Vagina (tissue), 2 donors: ENCODE measurements around the gene SUGCT.

ENCODE experiments used
- POLR2AphosphoS5 ChIP-seq, 2 donors: sonication (generic); formaldehyde crosslinking; IDR thresholded peaks; one replicate each; pipeline ENCODE4 v1.9.0; 2017; ENCODE audit warnings: antibody characterized with exemption in 2 of 2, mild to moderate bottlenecking in 2 of 2, low read depth in 1 of 2; ENCODE audit not compliant: insufficient read depth in 1 of 2
- TF ChIP-seq, protein P1 (sequence below), 3 experiments: fragments of 450-650 bp in 2 of 3; fragments of 200-600 bp in 1 of 3; sonication (generic) in 1 of 3; IDR thresholded peaks; one replicate each; pipeline ENCODE4 v1.5.1; 2017 to 2019; ENCODE audit warnings: antibody characterized with exemption in 3 of 3, mild to moderate bottlenecking in 2 of 3, moderate library complexity in 2 of 3

DNA sequence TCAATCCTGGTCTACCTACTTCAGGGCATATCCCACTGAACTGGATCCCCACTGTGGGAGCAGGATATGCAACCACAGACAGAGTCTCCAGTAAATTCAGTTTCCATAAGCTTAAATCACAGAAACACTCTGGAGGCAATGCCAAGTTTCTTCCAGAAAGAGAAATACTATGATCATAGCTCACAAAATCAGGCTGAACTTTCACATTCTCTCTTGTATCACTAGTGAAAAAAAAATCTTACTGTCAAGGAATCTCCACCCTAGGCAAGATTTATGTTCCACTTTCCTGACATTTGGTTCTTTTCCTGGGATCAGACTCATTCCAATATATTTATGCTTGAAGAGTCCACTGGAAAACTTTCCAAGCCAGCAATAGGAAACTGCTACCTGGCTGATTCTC, 749.0 kb downstream of the SUGCT start:
- TF ChIP-seq, protein P1, sequence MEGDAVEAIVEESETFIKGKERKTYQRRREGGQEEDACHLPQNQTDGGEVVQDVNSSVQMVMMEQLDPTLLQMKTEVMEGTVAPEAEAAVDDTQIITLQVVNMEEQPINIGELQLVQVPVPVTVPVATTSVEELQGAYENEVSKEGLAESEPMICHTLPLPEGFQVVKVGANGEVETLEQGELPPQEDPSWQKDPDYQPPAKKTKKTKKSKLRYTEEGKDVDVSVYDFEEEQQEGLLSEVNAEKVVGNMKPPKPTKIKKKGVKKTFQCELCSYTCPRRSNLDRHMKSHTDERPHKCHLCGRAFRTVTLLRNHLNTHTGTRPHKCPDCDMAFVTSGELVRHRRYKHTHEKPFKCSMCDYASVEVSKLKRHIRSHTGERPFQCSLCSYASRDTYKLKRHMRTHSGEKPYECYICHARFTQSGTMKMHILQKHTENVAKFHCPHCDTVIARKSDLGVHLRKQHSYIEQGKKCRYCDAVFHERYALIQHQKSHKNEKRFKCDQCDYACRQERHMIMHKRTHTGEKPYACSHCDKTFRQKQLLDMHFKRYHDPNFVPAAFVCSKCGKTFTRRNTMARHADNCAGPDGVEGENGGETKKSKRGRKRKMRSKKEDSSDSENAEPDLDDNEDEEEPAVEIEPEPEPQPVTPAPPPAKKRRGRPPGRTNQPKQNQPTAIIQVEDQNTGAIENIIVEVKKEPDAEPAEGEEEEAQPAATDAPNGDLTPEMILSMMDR (IDR thresholded peaks at IDR 0.05) = no peak
- no peak for TF ChIP-seq POLR2AphosphoS5 (IDR thresholded peaks at IDR 0.05; ENCODE audit: insufficient read depth in 1 of 2, low read depth in 1 of 2)
